OCI-LY3 (cell line): ENCODE results near the gene CAND1.
A peak's percentile ranks its signal among the peaks of the same experiment; 100 is the strongest.

Experiments
- H2AFZ ChIP-seq: fragments of 200-600, 300-600 bp; shearing (Covaris generic); 2 replicates; pipeline ENCODE4 v1.6.0; 2014; ENCODE audit warnings: antibody characterized with exemption, low read depth, low read length
- H3K27ac ChIP-seq: fragments of 200-600, 300-600 bp; sonication (generic); 2 replicates; pipeline ENCODE4 v1.5.1; 2014; ENCODE audit warnings: mild to moderate bottlenecking, low read length, moderate library complexity, mixed read lengths
- H3K27me3 ChIP-seq: fragments of 200-600, 300-600 bp; sonication (generic); 2 replicates; pipeline ENCODE4 v1.6.1; 2014; ENCODE audit warnings: low read depth, low read length, mixed read lengths
- H3K36me3 ChIP-seq: fragments of 200-600, 300-600 bp; sonication (generic); replicated peaks from 2 replicates; pipeline ENCODE3; 2014; ENCODE audit warnings: low read depth, low read length, mixed read lengths
- H3K4me1 ChIP-seq: fragments of 300-600, 200-600 bp; sonication (generic); 2 replicates; pipeline ENCODE4 v1.6.1; 2014; ENCODE audit warnings: low read length, mixed read lengths
- H3K4me2 ChIP-seq: fragments of 200-600, 300-600 bp; sonication (generic); 2 replicates; pipeline ENCODE4 v1.6.1; 2014; ENCODE audit warnings: low read length, mixed read lengths
- H3K4me3 ChIP-seq: fragments of 300-600, 200-600 bp; sonication (generic); 2 replicates; pipeline ENCODE4 v1.5.1; 2014; ENCODE audit warnings: antibody characterized with exemption, mild to moderate bottlenecking, low read length, moderate library complexity
- H3K79me2 ChIP-seq: fragments of 300-600, 200-600 bp; shearing (Covaris generic); 2 replicates; pipeline ENCODE4 v1.6.1; 2014; ENCODE audit warnings: mild to moderate bottlenecking, low read length, mixed read lengths
- H3K9ac ChIP-seq: fragments of 300-600, 200-600 bp; shearing (Covaris generic); 2 replicates; pipeline ENCODE4 v1.6.0; 2014; ENCODE audit warnings: mild to moderate bottlenecking, low read length, moderate library complexity
- H3K9me3 ChIP-seq: fragments of 200-600, 300-600 bp; shearing (Covaris generic); 2 replicates; pipeline ENCODE4 v1.6.1; 2014; ENCODE audit warnings: low read length, mixed read lengths; ENCODE audit not compliant: insufficient read depth
- H4K20me1 ChIP-seq: fragments of 200-600, 300-600 bp; sonication (generic); 2 replicates; pipeline ENCODE4 v1.6.1; 2016; ENCODE audit warnings: low read length, mixed read lengths; ENCODE audit not compliant: insufficient read depth
- CTCF ChIP-seq: fragments of 200-600, 300-600 bp; sonication (generic); IDR thresholded peaks from 2 replicates; pipeline ENCODE4 v1.5.1; 2014; ENCODE audit warnings: antibody characterized with exemption, low read length, low read depth
- EZH2phosphoT487 ChIP-seq: fragments of 200-600 bp; shearing (Covaris generic); IDR thresholded peaks from 2 replicates; pipeline ENCODE4 v1.6.1; 2018; ENCODE audit warnings: antibody characterized with exemption, mixed run types, low read depth

CAND1 gene

GRCh38 chr12:67271976-67272375 lies 2.8 kb downstream of the CAND1 start:
- Histone ChIP-seq H3K4me1 (peaks cover 35% of the 10 kb centered on the region), H3K79me2 (peaks cover 77% of the 10 kb centered on the region), H3K4me2 (peak overlapping the region; percentile 89; the same call in 1 of the 2 replicates), H3K27me3 (no peaks in the 10 kb centered on the region), H3K9ac (no peak overlapping the region), H3K4me3 (peak overlapping the region; percentile 99; the same call in 1 of the 2 replicates), H3K9me3 (no peaks in the 10 kb centered on the region), H3K27ac (no peak overlapping the region), H3K36me3 (peaks cover 20% of the 10 kb centered on the region), H4K20me1 (peaks cover 67% of the 10 kb centered on the region), H2AFZ (no peak overlapping the region)
- TF ChIP-seq EZH2phosphoT487 (no peak), CTCF (no peak)

- peaks cover 31% of the 10 kb centered on the region for H3K4me1 ChIP-seq
- no peak overlapping the region for H3K4me3 ChIP-seq
- TF ChIP-seq EZH2phosphoT487 = no peak
- TF ChIP-seq CTCF = no peak
- peaks cover 89% of the 10 kb centered on the region for H4K20me1 ChIP-seq
- no peaks in the 10 kb centered on the region for H3K9me3 ChIP-seq
- peak overlapping the region; percentile 35; the same call in 1 of the 2 replicates for H3K4me2 ChIP-seq
- no peak overlapping the region for H3K27ac ChIP-seq
- H3K79me2 ChIP-seq = peaks cover 99% of the 10 kb centered on the region
- H2AFZ ChIP-seq = no peak overlapping the region
- H3K36me3 ChIP-seq = peaks cover 29% of the 10 kb centered on the region
- no peaks in the 10 kb centered on the region for H3K27me3 ChIP-seq
- H3K9ac ChIP-seq = no peak overlapping the region
Measured at GRCh38 chr12:67274186-67274585, 5.0 kb downstream of the CAND1 start.

DNA sequence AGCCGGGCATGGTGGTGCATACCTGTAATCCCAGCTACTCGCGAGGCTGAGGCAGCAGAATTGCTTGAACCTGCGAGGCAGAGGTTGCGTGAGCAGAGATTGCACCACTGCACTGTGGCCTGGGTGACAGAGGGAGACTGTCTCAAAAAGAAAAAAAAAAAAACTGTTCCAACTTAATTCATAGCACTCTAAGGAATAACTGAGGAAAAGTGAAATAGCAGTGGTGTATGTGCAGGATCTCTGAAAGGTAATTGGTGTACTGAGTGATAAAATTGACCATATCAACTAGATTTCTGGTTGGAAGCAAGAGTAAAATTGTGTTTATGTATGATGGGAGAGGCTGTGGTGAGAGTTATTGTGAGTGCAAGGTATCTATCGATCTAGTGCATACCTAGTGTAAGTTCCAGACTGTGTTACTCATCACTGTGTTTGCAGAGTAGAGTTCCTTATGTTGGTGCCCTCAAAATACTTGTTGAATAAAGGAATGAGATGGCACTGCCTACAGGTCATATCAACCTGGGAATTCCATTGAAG lies 6.3 kb downstream of the CAND1 start:
- no peak for TF ChIP-seq CTCF
- no peak for TF ChIP-seq EZH2phosphoT487
- Histone ChIP-seq H4K20me1 (peaks cover 99% of the 10 kb centered on the region), H3K4me3 (no peak overlapping the region), H2AFZ (no peak overlapping the region), H3K27ac (no peak overlapping the region), H3K79me2 (peaks cover 100% of the 10 kb centered on the region), H3K36me3 (peaks cover 29% of the 10 kb centered on the region), H3K4me1 (peaks cover 31% of the 10 kb centered on the region), H3K27me3 (no peaks in the 10 kb centered on the region), H3K9ac (no peak overlapping the region), H3K4me2 (no peak overlapping the region), H3K9me3 (no peaks in the 10 kb centered on the region)

- Histone ChIP-seq H3K36me3 (peaks cover 23% of the 10 kb centered on the region), H3K79me2 (peaks cover 100% of the 10 kb centered on the region), H4K20me1 (peaks cover 95% of the 10 kb centered on the region), H3K4me1 (peaks cover 26% of the 10 kb centered on the region), H3K27me3 (no peaks in the 10 kb centered on the region), H3K9ac (no peak overlapping the region), H3K27ac (no peak overlapping the region), H3K9me3 (no peaks in the 10 kb centered on the region), H3K4me2 (no peak overlapping the region), H2AFZ (no peak overlapping the region), H3K4me3 (no peak overlapping the region)
- TF ChIP-seq CTCF (no peak), EZH2phosphoT487 (no peak)
Measured at GRCh38 chr12:67276421-67276820, 7.3 kb downstream of the CAND1 start.
